HL-60 (cell line): ENCODE measurements around the gene GFER.

ENCODE experiments used
- CTCF ChIP-seq: IDR thresholded peaks from one replicate; pipeline ENCODE4 v1.5.1; 2011; ENCODE audit warnings: low read length, control low read depth, inconsistent platforms; ENCODE audit not compliant: insufficient read depth
- GABPA ChIP-seq: IDR thresholded peaks from 2 replicates; pipeline ENCODE4 v1.6.1; 2012; ENCODE audit warnings: low read depth
- POLR2AphosphoS5 ChIP-seq: IDR thresholded peaks from 2 replicates; pipeline ENCODE4 v1.6.1; 2012; ENCODE audit warnings: low read depth
- REST ChIP-seq: IDR thresholded peaks from 2 replicates; pipeline ENCODE4 v1.6.1; 2012; ENCODE audit warnings: low read depth; ENCODE audit not compliant: insufficient replicate concordance
- SPI1 ChIP-seq: IDR thresholded peaks from 2 replicates; pipeline ENCODE4 v1.6.1; 2012; ENCODE audit warnings: low read depth, mild to moderate bottlenecking, borderline replicate concordance

DNA sequence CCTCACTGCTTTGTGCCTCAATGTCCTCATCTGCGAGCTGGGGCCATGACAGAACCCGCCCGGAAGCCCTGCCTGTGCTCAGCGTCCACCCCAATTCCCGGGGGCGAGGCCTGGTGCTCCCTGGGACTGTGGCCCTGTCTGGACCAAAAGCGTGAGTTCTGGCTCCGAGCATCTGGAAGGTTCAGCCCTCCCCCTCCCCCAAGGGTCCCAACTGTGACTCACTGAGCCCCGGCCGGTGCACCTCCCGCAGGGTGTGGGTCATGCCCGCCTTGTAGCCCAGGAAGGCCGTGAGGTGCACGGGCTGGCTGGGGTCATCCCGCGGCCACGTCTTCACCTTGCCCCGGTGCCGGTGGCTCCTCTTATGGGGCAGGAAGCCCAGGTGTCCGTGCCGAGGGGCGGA lies 30.3 kb upstream of the GFER start:
- TF ChIP-seq CTCF (no peak), POLR2AphosphoS5 (no peak), REST (no peak), GABPA (no peak), SPI1 (no peak)
